GM12873 (cell line): ENCODE results near the gene TSPAN15.

Experiments used
- TF ChIP-seq, protein P1 (sequence below): IDR thresholded peaks from 2 replicates; pipeline ENCODE4 v1.5.1; 2012; ENCODE audit warnings: low read depth, mild to moderate bottlenecking, moderate library complexity, low read length, control low read depth; ENCODE audit not compliant: insufficient read depth; ENCODE audit errors: missing control alignments

Gene TSPAN15

DNA sequence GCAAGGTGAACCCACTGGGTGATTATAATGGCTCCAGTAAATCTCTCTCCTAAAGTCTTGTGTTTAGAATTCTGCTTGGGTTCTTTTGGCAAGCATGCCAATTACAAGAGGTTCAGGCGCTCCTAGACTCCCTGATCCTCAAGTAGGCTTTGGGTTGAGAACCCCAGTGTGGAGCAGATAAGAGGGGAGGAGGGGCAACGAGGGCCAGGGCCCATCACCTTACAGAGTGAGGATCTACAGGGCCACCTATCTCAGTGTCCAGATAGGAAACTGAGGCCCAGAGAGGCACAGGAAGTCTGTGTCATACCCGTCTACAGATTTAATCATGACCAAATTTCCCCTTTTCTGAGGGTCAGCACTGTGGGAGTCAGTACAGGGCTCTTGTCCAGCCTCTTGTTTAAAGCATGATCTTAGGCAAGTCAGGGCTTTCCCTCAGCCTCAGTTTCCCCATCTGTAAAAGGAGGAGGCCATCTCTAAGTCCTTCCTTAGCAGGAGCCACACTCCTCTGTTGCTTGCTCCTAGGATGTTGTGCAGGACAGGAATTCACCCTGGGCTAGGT lies 39.0 kb upstream of the TSPAN15 start:
- TF ChIP-seq, protein P1, sequence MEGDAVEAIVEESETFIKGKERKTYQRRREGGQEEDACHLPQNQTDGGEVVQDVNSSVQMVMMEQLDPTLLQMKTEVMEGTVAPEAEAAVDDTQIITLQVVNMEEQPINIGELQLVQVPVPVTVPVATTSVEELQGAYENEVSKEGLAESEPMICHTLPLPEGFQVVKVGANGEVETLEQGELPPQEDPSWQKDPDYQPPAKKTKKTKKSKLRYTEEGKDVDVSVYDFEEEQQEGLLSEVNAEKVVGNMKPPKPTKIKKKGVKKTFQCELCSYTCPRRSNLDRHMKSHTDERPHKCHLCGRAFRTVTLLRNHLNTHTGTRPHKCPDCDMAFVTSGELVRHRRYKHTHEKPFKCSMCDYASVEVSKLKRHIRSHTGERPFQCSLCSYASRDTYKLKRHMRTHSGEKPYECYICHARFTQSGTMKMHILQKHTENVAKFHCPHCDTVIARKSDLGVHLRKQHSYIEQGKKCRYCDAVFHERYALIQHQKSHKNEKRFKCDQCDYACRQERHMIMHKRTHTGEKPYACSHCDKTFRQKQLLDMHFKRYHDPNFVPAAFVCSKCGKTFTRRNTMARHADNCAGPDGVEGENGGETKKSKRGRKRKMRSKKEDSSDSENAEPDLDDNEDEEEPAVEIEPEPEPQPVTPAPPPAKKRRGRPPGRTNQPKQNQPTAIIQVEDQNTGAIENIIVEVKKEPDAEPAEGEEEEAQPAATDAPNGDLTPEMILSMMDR, result no peak

DNA sequence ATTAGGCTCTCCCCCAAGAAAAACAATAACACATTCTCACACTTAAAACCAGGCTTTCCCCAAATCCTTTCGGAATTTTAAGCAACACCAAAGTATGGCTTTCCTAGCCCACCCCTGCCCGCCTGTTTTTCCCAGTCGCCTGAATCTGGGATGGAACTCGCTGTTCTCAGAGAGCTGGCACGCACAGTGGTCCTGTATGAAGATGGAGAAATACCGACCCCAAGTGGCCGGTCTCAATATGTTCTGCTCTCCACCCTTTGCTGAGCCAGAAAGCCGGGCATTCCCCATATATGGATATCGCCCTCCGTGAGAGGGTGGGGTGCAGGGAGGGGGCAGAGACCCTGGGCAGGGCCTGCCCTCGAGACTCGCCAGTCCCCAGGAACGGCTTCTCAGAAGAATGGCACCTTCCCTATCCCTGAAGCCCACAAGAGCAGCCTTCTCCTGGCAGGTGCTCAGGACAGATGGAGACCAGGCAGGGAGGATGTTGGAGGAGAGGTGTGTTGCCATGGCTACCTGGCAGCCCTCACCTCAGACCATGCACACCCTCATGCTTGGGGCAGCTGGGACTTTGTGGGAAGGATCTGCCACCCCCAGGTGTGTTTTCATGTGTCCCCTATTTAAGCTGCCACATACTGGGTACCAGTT lies 37.9 kb upstream of the TSPAN15 start:
- TF ChIP-seq, protein P1, result peak; percentile 76

DNA sequence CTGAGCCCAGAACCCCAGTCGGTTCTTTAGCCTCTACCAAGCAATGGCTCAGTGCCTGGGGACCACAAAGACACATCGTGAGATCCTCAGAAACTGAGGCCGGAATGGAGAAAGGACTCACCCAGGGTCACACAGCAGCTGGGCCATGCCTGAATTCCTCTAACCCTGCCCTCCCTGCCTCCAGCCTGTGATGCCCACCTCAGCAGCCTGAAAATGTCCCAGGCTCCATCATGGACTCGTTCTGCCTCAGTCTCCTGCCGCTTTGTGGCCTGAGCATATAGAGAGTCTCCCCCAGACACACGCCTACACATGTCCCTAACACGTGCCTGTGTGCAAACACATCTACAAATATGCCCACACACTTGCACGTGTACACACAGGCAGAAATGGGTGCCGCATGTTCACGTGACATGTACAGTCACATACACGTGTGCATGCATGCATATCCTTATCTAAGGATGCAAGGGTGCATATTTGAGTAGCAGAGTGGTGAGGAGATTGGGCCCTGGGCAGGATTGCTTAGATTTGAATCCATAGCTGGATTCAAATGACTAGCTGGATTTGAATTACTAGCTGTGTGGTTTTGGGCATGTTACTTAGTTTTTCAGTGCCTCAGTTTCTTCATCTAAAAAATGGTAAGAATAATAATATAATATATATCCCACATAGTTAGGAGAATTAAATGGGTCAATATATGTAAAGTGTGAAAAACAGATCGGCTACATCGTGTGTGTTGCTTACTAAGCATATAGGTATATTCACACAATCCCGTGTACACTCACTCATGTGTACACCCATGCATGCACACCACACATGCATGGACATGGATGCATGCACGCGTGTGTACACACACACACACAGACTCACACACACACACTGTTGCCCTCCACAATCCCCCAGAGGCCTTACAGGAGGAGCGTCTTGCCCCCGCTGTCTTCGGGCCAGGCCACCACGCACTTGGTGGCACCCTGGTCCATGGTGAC lies 36.9 kb upstream of the TSPAN15 start:
- TF ChIP-seq, protein P1, result no peak

DNA sequence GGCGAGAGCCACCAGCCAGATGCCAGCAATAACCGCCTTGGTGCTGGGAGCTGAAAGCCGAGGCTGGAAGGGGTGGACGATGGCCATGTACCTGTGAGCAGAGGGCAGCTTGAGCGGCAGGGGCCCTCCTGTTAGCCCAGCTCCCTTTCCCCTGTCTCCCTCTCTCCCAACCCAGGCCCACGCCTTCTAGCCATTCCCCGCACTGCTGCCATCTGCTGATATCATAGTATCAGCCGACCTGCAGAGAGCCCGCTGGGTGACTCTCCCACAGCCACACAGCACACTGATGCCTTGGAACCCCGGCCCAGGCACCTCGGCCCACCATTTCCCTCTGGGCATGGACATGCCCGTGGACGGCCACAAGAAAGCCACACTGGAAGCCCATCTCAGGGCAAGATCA lies 36.2 kb upstream of the TSPAN15 start:
- TF ChIP-seq, protein P1, result no peak

DNA sequence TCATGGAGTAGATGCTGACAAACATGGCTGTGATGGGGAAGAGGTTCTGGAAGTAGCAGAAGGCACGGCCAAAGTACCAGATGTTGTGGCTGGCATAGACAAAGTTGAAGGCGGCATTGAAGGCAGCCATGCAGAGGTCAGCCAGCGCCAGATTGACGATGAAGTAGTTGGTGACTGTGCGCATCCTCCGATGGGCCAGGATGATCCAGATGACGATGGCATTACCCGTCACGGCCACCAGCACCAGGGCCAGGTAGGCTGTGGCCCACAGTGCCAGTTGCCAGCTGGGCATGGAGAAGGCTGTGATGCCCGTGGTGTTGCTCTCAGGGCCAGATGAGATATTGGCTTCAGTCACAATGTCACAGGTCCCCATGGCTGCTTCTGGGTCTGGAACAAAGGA lies 35.3 kb upstream of the TSPAN15 start:
- TF ChIP-seq, protein P1, result no peak

DNA sequence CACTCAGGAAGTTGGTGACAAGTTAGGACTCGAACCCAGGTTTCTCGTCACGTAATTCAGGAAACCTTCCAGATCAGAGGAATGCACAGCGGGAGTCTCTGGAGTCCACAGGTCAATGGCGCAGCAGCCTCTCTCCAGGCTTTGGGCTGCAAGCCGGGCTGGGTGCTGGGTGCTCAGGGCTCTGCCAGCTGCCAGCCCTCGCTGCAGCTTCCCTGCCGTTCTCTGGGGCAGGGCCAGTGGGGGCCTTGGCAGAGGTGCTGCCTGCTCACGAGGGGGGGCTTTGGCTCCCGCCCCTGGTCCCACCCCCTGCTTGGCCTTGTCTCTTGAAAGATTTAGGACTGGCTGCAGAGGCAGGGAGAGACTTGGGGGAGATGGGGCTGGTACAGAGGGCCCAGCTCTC lies 34.6 kb upstream of the TSPAN15 start, which contains the start of gene TACR2:
TACR2 (minus strand) TSS at position 224 of the 400 bp plus-strand sequence. CDS start 595 bp downstream, outside the sequence.
- TF ChIP-seq, protein P1, result no peak

DNA sequence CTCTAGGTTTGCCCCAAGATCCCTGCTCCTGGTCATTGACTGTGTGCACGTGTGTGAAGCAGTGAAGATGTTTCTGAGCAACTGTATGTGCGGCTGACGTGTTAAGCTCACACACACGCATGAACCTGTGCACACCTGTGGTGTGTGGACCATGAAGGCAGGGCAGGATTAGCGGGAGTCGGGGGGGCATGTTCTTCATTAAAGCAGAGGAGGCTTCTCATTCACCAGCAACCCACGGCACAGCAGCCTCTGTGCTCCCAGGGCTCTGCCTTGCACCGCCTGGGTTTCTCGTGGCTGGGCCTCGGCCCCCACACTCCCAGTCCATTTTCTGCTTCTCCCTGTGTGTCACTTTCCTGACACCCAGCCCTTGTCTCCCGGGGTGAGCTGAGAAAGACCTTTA lies 33.7 kb upstream of the TSPAN15 start:
- TF ChIP-seq, protein P1, result no peak
